Measurements from ENCODE around the gene ERFE. TPM values are rescaled to one million over a fixed set of nuclear protein-coding genes. Genes with fewer than 3 reads are reported as not detected.

ERFE gene
- total RNA-seq, 4 donors from 2014 or later, result 0.83 TPM; not detected in 3

- Histone ChIP-seq H3K4me3 (no peak overlapping the region), H3K9me3 (no peaks in the 10 kb centered on the region), H3K4me1 (no peaks in the 10 kb centered on the region), H3K27ac (no peak overlapping the region), H3K36me3 (no peaks in the 10 kb centered on the region), H3K27me3 (no peaks in the 10 kb centered on the region)
- TF ChIP-seq POLR2A (IDR thresholded peaks at IDR 0.05) (no peak), CTCF (IDR thresholded peaks at IDR 0.05) (no peak)
- intact Hi-C loops (cut with DNase I; ENCODE audit: low total_unique reads), result no loop called here
- DNase-seq, result no peak
These were observed 17.0 kb upstream of the ERFE start for GRCh38 chr2:238141541-238142318.

DNA sequence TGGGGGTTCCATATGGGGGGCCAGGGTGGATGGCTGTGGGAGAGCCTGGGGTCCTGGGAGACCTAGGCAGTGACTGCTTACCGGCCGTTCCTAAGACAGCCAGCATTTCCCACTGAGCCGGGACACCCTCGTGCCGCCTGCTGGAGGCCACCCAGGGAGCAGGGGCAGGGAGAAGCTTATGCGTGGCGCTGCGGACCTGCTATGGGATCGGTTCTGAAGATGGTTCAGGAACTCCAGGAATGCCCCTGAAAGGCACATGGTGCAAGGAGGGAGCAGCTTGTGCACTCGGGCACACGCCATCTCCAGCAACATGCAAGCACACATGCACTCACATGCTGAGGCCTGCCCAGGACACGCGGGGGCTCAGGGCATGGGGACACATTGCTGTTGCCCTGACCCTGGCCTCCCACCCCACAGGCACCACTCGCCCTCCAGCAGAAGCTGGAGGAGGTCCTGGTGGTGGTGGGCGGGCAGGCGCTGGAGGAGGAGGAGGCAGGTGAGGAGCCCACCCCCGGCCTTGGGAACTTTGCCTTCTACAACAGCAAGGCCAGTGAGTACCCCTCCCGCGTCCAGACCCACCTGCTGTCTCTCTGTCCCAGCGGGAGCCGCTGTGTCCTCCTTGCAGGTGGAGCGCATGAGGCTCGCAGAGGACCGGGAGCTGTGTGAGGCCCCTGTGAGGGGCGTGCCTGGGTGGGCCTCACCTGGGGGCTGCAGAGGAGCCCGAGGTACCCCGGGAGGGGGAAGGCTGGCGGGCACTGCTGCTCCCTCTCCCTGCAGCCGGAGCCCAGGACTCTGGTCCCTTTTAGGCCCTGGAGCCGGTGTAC, 16.2 kb upstream of the ERFE start:
- intact Hi-C loops (cut with DNase I; ENCODE audit: low total_unique reads), result no loop called here

DNA sequence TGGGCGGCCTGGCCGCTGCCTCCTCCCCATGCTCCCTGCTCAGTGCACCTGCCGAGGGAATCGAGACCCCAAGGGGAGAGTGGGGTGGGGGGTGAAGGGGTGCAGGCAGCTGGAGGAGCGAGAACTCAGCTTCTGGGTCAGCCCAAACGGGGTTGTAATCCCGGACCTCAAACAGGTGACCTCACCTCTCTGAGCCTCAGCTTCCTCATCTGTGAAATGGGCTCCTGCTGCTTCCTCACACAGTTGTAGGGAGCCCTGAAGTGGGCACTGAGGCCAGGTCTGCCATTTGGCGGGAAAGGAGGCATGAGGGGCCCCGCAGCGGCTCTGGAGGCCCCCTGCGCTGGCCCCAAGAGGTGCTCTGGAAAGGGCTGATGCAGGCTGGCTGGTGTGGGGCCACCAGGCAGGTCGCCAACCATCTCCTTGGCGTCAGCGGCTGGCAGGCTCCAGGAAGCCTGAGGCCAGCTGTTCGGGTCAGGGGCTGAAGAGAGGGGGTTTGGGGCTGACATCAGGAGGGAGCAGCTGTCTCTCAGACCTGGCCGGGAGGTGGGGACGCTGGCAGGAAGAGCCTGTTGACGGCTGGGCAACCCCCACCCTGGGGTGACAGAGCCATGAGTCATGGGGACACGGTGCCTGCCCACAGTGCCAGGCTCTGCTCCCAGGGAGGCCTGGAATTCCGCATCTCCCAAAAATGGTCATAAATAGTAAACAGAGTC, 15.4 kb upstream of the ERFE start:
- Histone ChIP-seq H3K36me3 (no peaks in the 10 kb centered on the region), H3K27ac (no peak overlapping the region), H3K4me3 (no peak overlapping the region), H3K4me1 (no peaks in the 10 kb centered on the region), H3K9me3 (no peaks in the 10 kb centered on the region), H3K27me3 (no peaks in the 10 kb centered on the region)
- intact Hi-C loops (cut with DNase I; ENCODE audit: low total_unique reads), result no loop called here
- no peak for DNase-seq
- TF ChIP-seq CTCF (IDR thresholded peaks at IDR 0.05) (no peak), POLR2A (IDR thresholded peaks at IDR 0.05) (no peak)

More for the DNA sequence above, 16.2 kb upstream of the ERFE start:
- H3K27me3 ChIP-seq, result no peaks in the 10 kb centered on the region
- no peak for DNase-seq
- no peaks in the 10 kb centered on the region for H3K9me3 ChIP-seq
- no peak overlapping the region for H3K4me3 ChIP-seq
- no peak overlapping the region for H3K27ac ChIP-seq
- TF ChIP-seq POLR2A (IDR thresholded peaks at IDR 0.05), result no peak
- no peak for TF ChIP-seq CTCF (IDR thresholded peaks at IDR 0.05)
- H3K4me1 ChIP-seq, result no peaks in the 10 kb centered on the region
- H3K36me3 ChIP-seq, result no peaks in the 10 kb centered on the region

DNA sequence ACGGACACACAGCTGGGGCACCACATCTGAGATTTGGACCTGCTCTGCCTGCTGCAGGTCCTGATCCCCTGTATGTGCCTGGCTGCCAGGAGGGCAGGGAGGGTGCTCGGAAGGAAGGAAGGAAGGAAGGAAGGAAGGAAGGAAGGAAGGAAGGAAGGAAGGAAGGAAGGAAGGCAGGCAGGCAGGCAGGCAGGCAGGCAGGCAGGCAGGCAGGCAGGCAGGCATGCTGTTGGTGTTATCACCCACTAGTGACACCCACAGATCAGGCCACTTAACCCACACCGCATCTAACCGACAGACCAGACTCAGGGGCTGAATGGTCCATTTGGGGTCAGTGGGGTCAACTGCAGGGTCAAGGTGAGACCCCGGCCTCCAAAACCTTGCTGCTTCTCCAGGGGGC, 14.5 kb upstream of the ERFE start:
- no peak for DNase-seq
- Histone ChIP-seq H3K4me3 (no peak overlapping the region), H3K4me1 (no peaks in the 10 kb centered on the region), H3K9me3 (no peaks in the 10 kb centered on the region), H3K36me3 (no peaks in the 10 kb centered on the region), H3K27ac (no peak overlapping the region), H3K27me3 (no peaks in the 10 kb centered on the region)
- intact Hi-C loops (cut with DNase I; ENCODE audit: low total_unique reads), result no loop called here
- TF ChIP-seq CTCF (IDR thresholded peaks at IDR 0.05) (no peak), POLR2A (IDR thresholded peaks at IDR 0.05) (no peak)
